ENCODE results near the gene CBLN4. TPM values are rescaled to one million over a fixed set of nuclear protein-coding genes. Genes with fewer than 3 reads are reported as not detected.

The CBLN4 gene
- total and polyA plus RNA-seq, 2 experiments from 2014 or later = 2.5 to 2.6 TPM

DNA sequence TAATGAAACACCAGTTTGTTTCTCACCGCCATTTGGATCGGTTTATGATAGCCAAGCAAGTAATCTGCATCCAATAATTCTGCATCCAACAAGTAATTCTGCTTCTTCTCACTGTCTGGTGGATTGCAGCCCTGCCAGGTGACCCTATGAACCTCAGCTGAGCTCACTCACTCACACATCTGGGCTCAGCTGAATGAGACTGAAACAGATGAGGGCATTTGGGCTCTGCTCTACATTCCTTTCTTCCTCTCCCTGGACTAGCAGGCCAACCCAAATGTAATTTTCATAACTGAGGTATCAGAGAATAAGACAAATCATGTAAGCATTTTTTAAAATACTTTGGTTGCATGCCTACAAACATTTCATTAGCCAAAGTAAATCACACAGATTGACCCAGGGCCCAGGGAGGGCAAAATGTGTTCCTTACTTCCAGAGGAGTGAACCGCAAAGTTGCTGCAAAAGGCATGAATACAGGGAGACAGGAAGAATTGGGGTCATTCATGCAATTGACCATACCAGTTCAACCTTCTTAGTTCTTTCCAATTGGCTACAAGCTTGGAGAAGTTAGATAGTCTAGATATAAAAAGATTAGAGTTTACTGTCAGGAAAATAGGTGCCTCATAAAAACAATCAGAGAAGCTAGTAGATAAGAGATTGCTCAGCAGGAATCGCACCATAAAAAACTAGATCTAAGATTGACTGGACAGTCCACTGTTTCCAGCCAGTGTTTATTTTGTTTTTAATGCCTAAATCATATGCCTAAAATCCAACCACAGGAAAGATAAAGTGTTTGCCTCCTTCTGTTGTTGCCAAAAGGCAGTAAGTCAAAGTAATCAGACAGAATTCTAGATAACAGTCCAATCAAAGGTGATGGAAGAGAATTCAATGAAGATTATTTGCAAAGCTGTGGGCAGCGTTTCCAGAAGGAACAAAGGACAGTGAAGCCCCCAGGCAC, 43.7 kb downstream of the CBLN4 start:
- Histone ChIP-seq H3K27ac (no peak overlapping the region), H3K9me2 (replicated peaks; ENCODE audit: insufficient read depth) (no peaks in the 10 kb centered on the region), H3K27me3 (no peaks in the 10 kb centered on the region), H3K79me2 (no peaks in the 10 kb centered on the region), H4K20me1 (ENCODE audit: insufficient read depth, poor library complexity, severe bottlenecking) (no peaks in the 10 kb centered on the region), H3K9me3 (ENCODE audit: low read depth) (no peaks in the 10 kb centered on the region), H3K36me3 (replicated peaks; ENCODE audit: insufficient read depth, low read depth) (no peaks in the 10 kb centered on the region), H3K4me2 (no peak overlapping the region), H3K4me1 (ENCODE audit: insufficient read depth) (no peaks in the 10 kb centered on the region), H2AFZ (no peak overlapping the region), H3K4me3 (no peak overlapping the region)
- 48% methylated on average over 5 of the region's 5 CpGs for WGBS (ENCODE audit: low lambda C conversion rate, missing lambda C conversion rate)
- TF ChIP-seq EZH2 (IDR thresholded peaks at IDR 0.05; ENCODE audit: borderline replicate concordance) (no peak), EZH2phosphoT487 (IDR thresholded peaks at IDR 0.05; ENCODE audit: low read depth, severe bottlenecking, unreplicated experiment) (no peak)
- TF ChIP-seq, protein P1, sequence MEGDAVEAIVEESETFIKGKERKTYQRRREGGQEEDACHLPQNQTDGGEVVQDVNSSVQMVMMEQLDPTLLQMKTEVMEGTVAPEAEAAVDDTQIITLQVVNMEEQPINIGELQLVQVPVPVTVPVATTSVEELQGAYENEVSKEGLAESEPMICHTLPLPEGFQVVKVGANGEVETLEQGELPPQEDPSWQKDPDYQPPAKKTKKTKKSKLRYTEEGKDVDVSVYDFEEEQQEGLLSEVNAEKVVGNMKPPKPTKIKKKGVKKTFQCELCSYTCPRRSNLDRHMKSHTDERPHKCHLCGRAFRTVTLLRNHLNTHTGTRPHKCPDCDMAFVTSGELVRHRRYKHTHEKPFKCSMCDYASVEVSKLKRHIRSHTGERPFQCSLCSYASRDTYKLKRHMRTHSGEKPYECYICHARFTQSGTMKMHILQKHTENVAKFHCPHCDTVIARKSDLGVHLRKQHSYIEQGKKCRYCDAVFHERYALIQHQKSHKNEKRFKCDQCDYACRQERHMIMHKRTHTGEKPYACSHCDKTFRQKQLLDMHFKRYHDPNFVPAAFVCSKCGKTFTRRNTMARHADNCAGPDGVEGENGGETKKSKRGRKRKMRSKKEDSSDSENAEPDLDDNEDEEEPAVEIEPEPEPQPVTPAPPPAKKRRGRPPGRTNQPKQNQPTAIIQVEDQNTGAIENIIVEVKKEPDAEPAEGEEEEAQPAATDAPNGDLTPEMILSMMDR (IDR thresholded peaks at IDR 0.05; ENCODE audit: poor library complexity) = no peak
- DNase-seq (ENCODE audit: low spot score) = no peak

DNA sequence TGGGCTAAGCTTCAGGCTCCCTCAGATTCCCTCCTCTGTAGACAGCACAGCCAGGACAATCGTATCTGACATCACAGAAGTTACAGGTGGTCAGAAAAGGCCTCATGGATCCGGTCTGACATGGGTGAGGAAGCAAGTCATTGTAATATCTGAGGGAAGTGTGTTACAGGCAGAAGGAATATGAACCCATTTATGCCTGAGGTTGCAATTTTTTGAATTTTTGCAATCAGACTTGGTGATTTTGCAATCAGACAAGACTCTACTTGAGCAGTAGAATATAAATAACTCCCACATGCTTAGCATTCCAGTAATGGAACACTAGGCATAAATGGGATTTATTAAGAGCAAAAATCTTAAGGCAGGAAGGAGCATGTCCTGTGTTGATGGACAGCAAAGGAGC, 52.1 kb downstream of the CBLN4 start:
- H3K9me2 ChIP-seq (replicated peaks; ENCODE audit: insufficient read depth) = no peaks in the 10 kb centered on the region
- H3K4me3 ChIP-seq = no peak overlapping the region
- no peaks in the 10 kb centered on the region for H3K79me2 ChIP-seq
- no peaks in the 10 kb centered on the region for H3K27me3 ChIP-seq
- WGBS (ENCODE audit: low lambda C conversion rate, missing lambda C conversion rate) = 30% methylated on average over 2 of the region's 2 CpGs
- H3K4me2 ChIP-seq = no peak overlapping the region
- H3K36me3 ChIP-seq (replicated peaks; ENCODE audit: insufficient read depth, low read depth) = no peaks in the 10 kb centered on the region
- H3K4me1 ChIP-seq (ENCODE audit: insufficient read depth) = no peaks in the 10 kb centered on the region
- H3K9me3 ChIP-seq (ENCODE audit: low read depth) = no peaks in the 10 kb centered on the region
- H3K27ac ChIP-seq = no peak overlapping the region
- no peak for TF ChIP-seq EZH2 (IDR thresholded peaks at IDR 0.05; ENCODE audit: borderline replicate concordance)
- TF ChIP-seq EZH2phosphoT487 (IDR thresholded peaks at IDR 0.05; ENCODE audit: low read depth, severe bottlenecking, unreplicated experiment) = no peak
- TF ChIP-seq, protein P1 (IDR thresholded peaks at IDR 0.05; ENCODE audit: poor library complexity) = no peak
- no peak overlapping the region for H2AFZ ChIP-seq
- DNase-seq (ENCODE audit: low spot score) = no peak
- H4K20me1 ChIP-seq (ENCODE audit: insufficient read depth, poor library complexity, severe bottlenecking) = no peaks in the 10 kb centered on the region

DNA sequence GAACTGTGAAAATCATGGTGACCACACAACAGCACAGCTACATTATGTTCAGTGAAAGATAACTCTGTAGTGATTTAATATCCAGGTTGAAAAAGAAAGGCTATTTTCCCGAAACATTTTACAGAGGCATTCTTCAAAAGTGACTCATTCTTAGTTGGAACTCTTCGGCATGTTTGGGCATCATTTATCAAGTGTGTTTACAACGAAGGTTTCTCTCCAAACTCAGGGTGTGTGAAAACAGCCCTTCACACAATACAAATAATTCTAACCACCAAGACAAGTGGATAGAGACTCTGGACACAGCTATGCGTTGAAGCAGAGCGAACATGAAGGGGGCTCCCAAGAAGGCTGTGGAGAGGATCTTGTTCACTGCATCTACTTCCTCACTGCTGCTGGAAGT, 57.6 kb downstream of the CBLN4 start:
- Histone ChIP-seq H3K4me3 (no peak overlapping the region), H4K20me1 (ENCODE audit: insufficient read depth, poor library complexity, severe bottlenecking) (no peaks in the 10 kb centered on the region), H3K9me2 (replicated peaks; ENCODE audit: insufficient read depth) (no peaks in the 10 kb centered on the region), H3K36me3 (replicated peaks; ENCODE audit: insufficient read depth, low read depth) (no peaks in the 10 kb centered on the region), H3K27ac (no peak overlapping the region), H3K79me2 (no peaks in the 10 kb centered on the region), H3K9me3 (ENCODE audit: low read depth) (no peaks in the 10 kb centered on the region), H2AFZ (no peak overlapping the region), H3K4me1 (ENCODE audit: insufficient read depth) (no peaks in the 10 kb centered on the region), H3K4me2 (no peak overlapping the region), H3K27me3 (no peaks in the 10 kb centered on the region)
- WGBS (ENCODE audit: low lambda C conversion rate, missing lambda C conversion rate) = 70% methylated on average over 5 of the region's 5 CpGs
- no peak for DNase-seq (ENCODE audit: low spot score)
- TF ChIP-seq, protein P1 (IDR thresholded peaks at IDR 0.05; ENCODE audit: poor library complexity) = no peak
- TF ChIP-seq EZH2phosphoT487 (IDR thresholded peaks at IDR 0.05; ENCODE audit: low read depth, severe bottlenecking, unreplicated experiment) = no peak

Other genes with a start within 250 kb of the CBLN4 start
- 0.44 TPM in 1 of 2 replicates, not detected in the other for gene MC3R, start 243.2 kb upstream of the CBLN4 start, total RNA-seq
- gene MC3R, start 243.2 kb upstream of the CBLN4 start, polyA plus RNA-seq = 0.75 and 1.9 TPM in 2 replicates